Psoas muscle (tissue), 8 donors: ENCODE results near the gene PAX4. TPM values are rescaled to one million over a fixed set of nuclear protein-coding genes. Genes with fewer than 3 reads are reported as not detected.
"Not testable (repeated sequence)": the region's sequence is repeated elsewhere in the genome, so short reads cannot be mapped to it uniquely, and the experiment has no call there.

Experiments used
- ATAC-seq, 4 donors: fragments of 200-7000 bp; cut with Tn5 transposase; one replicate each; pipeline ENCODE4 v1.9.1; 2020; ENCODE audit warnings: moderate library complexity in 3 of 4, mild to moderate bottlenecking in 2 of 4
- DNase-seq, 2 donors: peaks; one replicate each; pipeline ENCODE4 v3.0.0-alpha.2; 2020
- H3K27ac ChIP-seq: fragments of 200-600 bp; one replicate; pipeline ENCODE4 v1.8.0; 2022
- H3K27me3 ChIP-seq, 3 donors: fragments of 200-600 bp in 1 of 3; one replicate each; pipeline versions ENCODE4 v1.6.1 to v1.8.0; 2013 to 2022; ENCODE audit warnings: low read length in 2 of 3, mild to moderate bottlenecking in 2 of 3, moderate library complexity in 1 of 3; ENCODE audit not compliant: insufficient read depth in 3 of 3
- H3K36me3 ChIP-seq, 2 donors: fragments of 200-600 bp in 1 of 2; one replicate each; pipeline versions ENCODE4 v1.6.1 to v1.8.0; 2013 to 2022; ENCODE audit warnings: low read depth in 1 of 2, mild to moderate bottlenecking in 1 of 2, moderate library complexity in 1 of 2; ENCODE audit not compliant: insufficient read depth in 1 of 2
- H3K4me1 ChIP-seq: fragments of 200-600 bp; one replicate; pipeline ENCODE4 v1.8.0; 2022
- H3K4me3 ChIP-seq: fragments of 200-600 bp; one replicate; pipeline ENCODE4 v1.8.0; 2022; ENCODE audit warnings: mild to moderate bottlenecking
- H3K9me3 ChIP-seq: fragments of 200-600 bp; one replicate; pipeline ENCODE4 v1.8.0; 2022
- CTCF ChIP-seq: fragments of 200-600 bp; IDR thresholded peaks from one replicate; pipeline ENCODE4 v1.8.0; 2022; ENCODE audit warnings: antibody characterized with exemption
- WGBS, 3 donors: extraction: QIAGEN DNeasy Blood & Tissue Kit; methylation state at CpG; one replicate each; pipeline versions ENCODE4 v1.1.6 to v1.1.7; 2013; 5-methylcytosine and 5-hydroxymethylcytosine counted together
- intact Hi-C, 2 donors: fragments of 100-400 bp; cut with DNase I; formaldehyde crosslinking; loops; one replicate each; pipeline versions ENCODE4 v1.11.0 to v1.14.2; 2022
- polyA plus RNA-seq, 3 donors: library from polyadenylated mRNA; stranded (reverse); fragments of 200-250 nt; gene quantifications; one replicate each; pipeline ENCODE4 v1.2.3, GENCODE V29; 2013
- total RNA-seq, 4 donors: library from RNA; stranded (reverse); fragmentation: NEBNext Ultra II Directional in 2 of 4; extraction: Animal tissue kit (Norgen Biotek cat#: 25700) in 2 of 4; gene quantifications; one replicate each; pipeline versions ENCODE4 v1.2.1 to v1.2.4, GENCODE V29; 2021 to 2023
- donor health status: healthy with polysubstance abuse.
- donor health status: DM: no; HTN: no; CAD: no; lungs with moderate emphysema.
- donor health status: Bipolar disorder and iron deficiency.
- donor health status: healthy.
- donor health status: DM: yes; HTN: yes; CAD: no.
- donor health status: DM: no; HTN: no; CAD: no.
- donor health status: DM: no; HTN: no; CAD: no.
- donor health status: DM: yes; HTN: yes; CAD: no.

Gene PAX4
- total and polyA plus RNA-seq, 7 donors, result not detected

- no peak for TF ChIP-seq CTCF
- ATAC-seq, result no peak
- Histone ChIP-seq H3K27me3 (no peaks in the 10 kb centered on the region), H3K4me3 (no peak overlapping the region), H3K36me3 (no peaks in the 10 kb centered on the region), H3K27ac (no peak overlapping the region), H3K9me3 (no peaks in the 10 kb centered on the region), H3K4me1 (no peaks in the 10 kb centered on the region)
- intact Hi-C loops, result no loop called here
- no peak for DNase-seq
- 63 to 69% (median 64%) methylated on average over 3 of the region's 3 CpGs for WGBS, 3 donors
These were observed 46.0 kb downstream of the PAX4 start for GRCh38 chr7:127571741-127572505.

GRCh38 chr7:127568034-127568433 is 49.9 kb downstream of the PAX4 start:
- H3K36me3 ChIP-seq, intact Hi-C loops, H3K27ac ChIP-seq, H3K4me3 ChIP-seq, H3K4me1 ChIP-seq, DNase-seq, H3K27me3 ChIP-seq, H3K9me3 ChIP-seq, ATAC-seq: not testable (repeated sequence)
- WGBS, 3 donors, result no CpG with 5 or more reads among the region's 3 CpGs

DNA sequence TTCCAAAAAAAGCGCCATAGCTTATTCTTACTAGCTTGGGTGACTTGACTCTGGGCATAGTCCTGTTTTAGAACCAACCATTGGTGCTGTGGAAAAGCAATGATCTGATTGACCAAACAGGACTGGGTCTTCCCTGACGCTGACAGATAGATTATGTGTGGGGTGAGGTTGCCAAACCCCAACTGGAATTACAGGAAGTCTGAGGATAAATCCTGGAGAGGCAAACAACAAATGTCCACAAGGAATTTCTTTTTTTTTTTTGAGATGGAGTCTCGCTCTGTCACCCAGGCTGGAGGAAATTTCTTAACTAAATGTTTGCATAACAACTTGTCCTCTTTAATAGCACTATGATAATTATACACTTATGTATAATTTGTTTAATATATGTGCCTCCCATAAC is 51.7 kb downstream of the PAX4 start:
- DNase-seq (no peak), ATAC-seq (no peak)
- Histone ChIP-seq H3K9me3 (no peaks in the 10 kb centered on the region), H3K27me3 (no peaks in the 10 kb centered on the region), H3K36me3 (no peaks in the 10 kb centered on the region), H3K27ac (no peak overlapping the region), H3K4me3 (no peak overlapping the region), H3K4me1 (no peaks in the 10 kb centered on the region)
- WGBS, 3 donors, result 70 to 78% (median 71%) methylated on average over 3 of the region's 3 CpGs
- intact Hi-C loops, result no loop called here
- no peak for TF ChIP-seq CTCF

Other genes with a start within 250 kb of the PAX4 start
- gene ZNF800, start 225.4 kb downstream of the PAX4 start, total RNA-seq, result 10 to 100 TPM; 26.6 to 33.6 (median 28.7) TPM
- gene ZNF800, start 225.4 kb downstream of the PAX4 start, polyA plus RNA-seq, result 10 to 100 TPM in 1 of 3 donors, 1 to 10 TPM in 2; 4.1 to 11.8 (median 5.2) TPM
- gene GCC1, start 32.5 kb downstream of the PAX4 start, total RNA-seq, result 10 to 100 TPM in 2 of 4 donors, 1 to 10 TPM in 2; 8.2 to 12.4 (median 9.3) TPM
- 10 to 100 TPM in 1 of 3 donors, 1 to 10 TPM in 2; 6.1 to 24.0 (median 7.3) TPM for gene GCC1, start 32.5 kb downstream of the PAX4 start, polyA plus RNA-seq
- 100 to 1,000 TPM in 1 of 4 donors, 10 to 100 TPM in 3; 78.7 to 118 (median 89.8) TPM for gene ARF5, start 29.7 kb downstream of the PAX4 start, total RNA-seq
- 100 to 1,000 TPM in 2 of 3 donors, 10 to 100 TPM in 1; 84.8 to 111 (median 107) TPM for gene ARF5, start 29.7 kb downstream of the PAX4 start, polyA plus RNA-seq
- gene FSCN3, start 24.4 kb downstream of the PAX4 start, total RNA-seq, result under 1 TPM in 2 of 4 donors, not detected in 2; 0.34 to 0.42 TPM
- under 1 TPM; 0.06 to 0.76 (median 0.17) TPM for gene FSCN3, start 24.4 kb downstream of the PAX4 start, polyA plus RNA-seq
- 10 to 100 TPM; 46.2 to 71.6 (median 53.4) TPM for gene SND1, start 34.1 kb upstream of the PAX4 start, total RNA-seq
- 10 to 100 TPM; 29.2 to 72.8 (median 35.1) TPM for gene SND1, start 34.1 kb upstream of the PAX4 start, polyA plus RNA-seq